Measurements from ENCODE around the gene PIP5K1B.

The PIP5K1B gene

DNA sequence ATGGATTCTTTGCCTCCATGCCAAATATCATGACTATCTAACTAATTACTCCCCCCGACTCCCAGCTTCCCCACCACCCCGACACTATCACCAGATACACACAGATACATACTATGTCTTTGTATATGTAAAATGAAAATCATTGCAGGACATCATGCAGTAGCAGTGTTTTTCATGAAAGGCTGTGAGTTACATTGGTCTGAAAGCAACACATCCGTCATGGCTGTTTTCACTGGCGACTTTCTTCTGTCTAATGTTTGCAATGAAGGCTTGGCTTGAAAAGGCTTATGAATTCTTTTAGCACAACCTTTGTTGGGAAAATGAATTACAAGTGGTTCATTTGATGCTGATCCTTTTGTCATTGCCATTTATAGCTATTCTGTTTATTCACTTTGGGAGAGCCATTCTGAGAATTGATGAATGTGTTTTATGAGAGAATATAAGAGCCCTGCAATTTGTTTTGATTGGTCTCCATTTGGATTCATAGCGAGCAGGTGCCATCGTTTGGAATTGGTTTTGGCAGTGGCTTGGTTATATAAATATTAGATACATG is 103.4 kb downstream of the PIP5K1B start:
- no peak for DNase-seq (ENCODE audit: low read depth in 2 of 2)

DNA sequence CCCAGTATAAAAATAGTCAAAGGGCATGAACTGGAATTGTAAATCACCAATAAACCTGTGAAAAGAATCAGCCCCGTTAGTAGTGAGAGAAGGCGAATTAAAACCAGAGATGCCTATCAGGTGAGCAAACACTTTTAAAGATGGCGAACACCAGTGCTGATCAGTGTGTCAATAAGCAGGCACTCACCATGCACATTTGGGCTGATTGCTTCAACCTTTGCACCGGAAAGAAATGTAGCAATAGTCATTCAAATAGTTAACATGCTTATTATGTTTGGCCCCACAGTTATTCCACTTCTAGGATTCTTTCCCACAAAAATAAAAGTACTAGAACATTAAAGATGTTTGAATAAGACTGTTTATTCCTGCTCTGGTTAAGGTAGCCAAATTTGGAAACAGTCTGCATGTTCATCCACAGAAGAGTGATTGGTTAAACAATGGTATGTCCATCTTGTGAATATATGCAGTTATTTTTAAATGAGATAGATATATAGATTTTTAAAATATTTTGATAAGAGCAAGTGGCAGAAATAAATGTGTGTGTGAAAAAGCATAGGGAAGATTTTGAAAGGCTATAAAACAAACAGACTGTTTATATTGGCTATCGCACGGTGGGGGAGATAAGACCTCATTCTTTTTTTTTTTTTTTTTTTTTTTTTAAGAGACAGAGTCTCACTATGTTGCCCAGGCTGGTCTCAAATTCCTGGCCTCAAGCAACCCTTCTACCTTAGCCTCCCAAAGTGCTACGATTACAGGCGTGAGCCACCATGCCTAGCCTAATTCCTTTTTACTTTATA is 112.2 kb downstream of the PIP5K1B start:
- no peak for DNase-seq (ENCODE audit: low read depth in 2 of 2)

DNA sequence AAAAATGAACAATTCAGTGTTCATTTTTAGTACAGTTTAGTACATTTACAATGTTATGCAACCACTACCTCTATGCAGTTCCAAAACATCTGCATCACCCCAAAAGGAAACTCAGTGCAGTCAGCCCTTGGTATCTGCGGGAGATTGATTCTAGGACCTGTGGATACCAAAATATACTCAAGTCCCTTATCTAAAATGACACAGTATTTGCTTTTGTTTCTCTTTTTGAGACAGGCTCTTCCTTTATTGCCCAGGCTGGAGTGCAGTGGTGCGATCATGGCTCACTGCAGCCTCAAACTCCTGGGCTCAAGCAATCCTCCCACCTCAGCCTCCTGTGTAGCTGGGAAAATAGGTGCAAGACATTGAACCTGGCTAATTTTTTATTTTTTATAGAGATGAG is 114.0 kb downstream of the PIP5K1B start:
- no peak for DNase-seq (ENCODE audit: low read depth in 2 of 2)

DNA sequence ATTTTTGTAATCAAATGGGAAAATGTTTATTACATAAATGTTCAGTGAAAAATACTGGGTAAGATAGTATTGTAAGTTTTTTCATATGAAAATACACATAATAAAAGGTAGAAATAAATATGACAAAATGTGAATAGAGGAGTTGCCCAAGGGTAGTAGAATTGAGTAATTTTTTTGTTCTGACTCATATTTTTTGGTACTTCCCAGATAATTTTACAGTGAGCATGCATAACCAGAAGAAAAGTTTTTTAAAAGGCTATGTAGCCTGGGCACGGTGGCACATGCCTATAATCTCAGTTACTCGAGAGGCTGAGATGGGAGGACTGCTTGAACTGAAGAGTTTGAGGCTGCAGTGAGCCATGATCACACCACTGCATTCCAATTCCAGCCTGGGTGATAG is 116.9 kb downstream of the PIP5K1B start:
- DNase-seq (ENCODE audit: low read depth in 2 of 2) = no peak

DNA sequence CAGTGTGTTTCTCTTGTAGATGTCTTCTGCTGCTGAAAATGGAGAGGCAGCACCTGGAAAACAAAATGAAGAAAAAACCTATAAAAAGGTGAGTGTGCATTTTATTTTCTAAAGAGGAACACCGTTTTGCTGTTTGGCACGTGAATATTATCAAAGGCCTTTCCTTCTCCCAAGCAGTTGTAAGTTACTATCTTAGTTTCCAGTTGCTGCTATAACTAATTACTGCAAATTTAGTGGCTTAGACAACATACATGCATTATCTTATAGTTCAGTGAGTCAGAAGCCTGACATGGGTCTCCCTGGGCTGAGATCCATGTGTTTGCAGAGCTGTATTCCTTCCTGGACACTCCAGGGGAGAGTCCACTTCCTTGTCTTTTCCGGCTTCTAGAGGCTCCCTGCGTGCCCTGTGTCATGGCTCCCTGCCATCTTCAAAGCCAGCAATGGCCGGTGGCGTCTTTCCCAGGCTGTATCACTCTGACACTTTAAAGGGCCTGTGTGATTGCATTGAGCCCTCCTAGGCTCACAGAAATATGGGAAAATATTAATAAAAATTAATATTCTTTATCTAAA is 117.6 kb downstream of the PIP5K1B start:
- DNase-seq (ENCODE audit: low read depth in 2 of 2) = no peak

DNA sequence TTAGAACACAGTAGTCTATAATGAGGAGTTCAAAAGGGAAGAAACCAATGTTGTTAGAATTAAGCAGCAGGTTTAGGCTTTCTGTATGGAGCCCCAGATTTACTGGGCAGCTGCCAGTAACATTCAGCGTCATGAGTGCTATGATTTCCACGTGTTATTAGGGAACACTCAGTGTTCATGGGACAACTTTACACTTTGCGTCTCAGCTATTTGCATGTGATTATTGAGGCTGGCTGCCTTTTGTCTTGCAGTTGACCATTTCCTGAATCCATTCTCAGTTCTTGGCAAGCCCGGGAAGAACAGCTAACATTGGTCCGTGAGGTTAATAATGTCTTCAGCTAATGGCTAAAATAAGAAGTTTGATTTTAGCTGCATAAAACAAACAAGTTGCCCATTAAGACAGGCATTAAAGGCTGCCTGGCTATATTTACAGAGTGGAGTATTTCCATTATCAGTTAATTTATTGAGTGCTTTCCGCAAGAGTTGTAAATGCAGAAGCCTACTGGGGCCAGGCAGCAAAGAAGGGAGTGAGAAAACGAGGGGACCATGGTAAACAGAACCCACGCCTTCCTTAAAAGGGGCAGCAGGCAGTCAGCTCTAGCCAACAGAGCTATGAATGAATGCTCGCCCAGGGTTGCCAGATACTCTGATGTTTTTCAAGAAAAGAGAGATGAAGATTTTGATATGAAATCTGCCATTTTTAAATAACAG is 120.9 kb downstream of the PIP5K1B start:
- DNase-seq (ENCODE audit: low read depth in 2 of 2) = no peak

DNA sequence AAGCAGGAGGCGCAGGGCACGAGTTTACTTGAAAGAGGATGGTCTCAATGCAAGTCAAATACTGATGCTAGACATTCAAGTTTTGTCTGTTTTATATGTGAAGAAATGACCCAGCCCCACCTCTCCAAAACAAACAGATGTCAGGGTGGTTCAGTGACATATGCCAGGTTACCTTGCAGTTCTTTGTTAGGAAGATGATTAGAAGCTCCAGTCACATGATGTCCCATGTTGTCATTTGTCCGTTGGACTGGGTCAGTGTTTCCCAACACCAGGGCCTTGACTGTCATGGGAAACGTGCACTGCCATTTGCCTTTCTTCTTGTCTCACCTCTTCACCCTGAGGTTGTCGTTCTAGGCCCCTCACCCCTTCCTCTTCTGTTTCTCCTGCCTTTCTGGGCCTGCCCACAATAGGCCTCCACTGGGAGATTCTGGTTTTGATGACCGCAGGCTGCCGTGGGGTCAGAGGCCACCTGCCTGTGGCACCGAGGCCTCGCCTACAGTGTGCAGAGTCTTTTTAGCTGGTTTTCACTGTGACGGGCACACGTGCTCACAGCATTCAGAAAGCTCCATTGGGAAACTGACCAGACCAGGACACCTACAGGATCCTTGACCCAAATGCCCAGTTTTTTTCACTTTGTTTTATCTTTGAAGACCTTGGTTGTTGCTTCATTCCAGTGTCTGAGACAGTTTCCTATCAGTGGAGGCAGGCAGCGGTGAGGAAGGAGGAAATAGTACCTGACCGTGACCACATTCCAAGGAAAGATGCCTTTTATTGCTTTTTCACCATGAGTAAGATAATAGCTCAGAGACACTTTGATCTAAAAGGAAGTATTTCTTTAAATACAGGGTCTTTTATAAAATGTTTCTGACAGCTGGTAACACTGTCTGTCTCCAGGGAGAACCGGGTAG is 123.1 kb downstream of the PIP5K1B start:
- DNase-seq (ENCODE audit: low read depth in 2 of 2) = no peak

DNA sequence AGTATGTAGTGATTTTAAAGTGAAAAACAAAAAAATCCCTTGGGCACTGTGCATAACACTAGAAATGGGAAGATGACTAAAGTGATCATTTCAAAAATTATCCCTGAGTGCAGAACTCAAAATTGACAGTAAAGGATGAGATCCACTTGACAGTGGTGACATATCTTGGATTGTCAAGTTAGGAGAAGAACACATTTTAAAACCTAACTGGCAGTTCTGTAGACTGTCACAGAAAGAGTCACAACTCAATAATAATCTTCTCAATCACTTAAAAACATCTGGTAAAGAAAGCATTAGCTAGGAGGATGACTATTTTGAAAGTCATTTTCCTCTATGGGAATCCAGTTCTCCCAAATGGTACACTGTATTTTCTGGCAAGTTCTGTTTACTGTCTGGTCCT is 127.1 kb downstream of the PIP5K1B start:
- no peak for DNase-seq (ENCODE audit: low read depth in 2 of 2)

DNA sequence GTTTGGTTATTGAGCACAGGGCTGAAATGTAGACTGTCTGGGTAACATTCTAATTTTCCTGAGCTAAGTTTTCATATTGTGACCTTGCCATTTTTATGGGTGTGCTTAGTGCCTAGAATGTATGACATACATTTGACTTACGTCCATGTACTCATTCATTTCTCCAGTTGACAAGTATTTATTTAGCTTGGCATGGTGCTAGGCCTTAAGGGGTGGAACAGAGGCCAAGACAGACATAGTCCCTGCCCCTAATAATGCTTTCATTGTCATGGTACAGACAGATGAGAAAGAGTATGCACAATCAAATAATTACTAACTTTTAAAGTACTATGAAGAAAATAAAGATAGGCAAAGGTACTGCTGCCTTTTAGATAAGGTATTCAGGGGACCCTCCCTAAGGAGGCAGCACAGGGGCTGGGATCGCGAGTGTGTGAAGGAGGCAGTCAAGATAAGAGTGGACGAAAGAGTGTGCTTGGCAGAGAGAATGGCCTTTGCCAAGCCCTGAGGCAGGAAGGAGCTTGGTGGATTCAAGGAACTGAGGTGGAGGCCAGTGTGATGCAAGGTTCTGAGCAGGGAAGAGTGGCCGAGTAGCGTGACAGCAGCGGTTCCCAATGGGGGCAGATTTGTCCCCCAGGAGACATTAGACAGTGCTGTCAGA is 128.0 kb downstream of the PIP5K1B start:
- no peak for DNase-seq (ENCODE audit: low read depth in 2 of 2)

DNA sequence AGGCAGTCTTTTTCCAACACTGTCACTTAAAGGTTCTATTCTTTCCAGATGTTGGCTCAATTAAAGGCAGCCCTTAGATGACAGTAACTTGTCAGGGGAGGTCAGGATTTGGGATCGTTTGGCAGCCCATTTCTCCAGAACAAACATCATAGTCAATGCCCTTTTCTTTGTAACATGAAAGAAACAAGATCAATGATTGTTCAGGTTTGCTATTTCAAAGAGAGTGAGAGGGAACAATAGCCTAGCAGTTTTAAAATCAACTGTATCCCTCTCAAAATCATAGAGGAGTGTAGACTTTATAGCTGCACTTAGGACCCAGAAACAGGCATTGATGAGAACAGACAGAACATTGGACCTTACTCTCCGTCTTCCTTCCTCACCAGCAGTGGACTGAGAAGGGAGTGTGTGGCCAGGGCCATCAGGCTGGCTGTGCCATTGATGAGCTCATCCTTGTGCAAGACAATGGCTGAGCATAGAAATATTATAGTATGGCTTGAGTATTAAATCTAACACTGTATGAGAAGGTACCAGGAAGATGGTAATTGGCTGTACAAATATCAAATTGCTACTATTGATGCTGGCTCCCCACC is 130.0 kb downstream of the PIP5K1B start:
- DNase-seq (ENCODE audit: low read depth in 2 of 2) = no peak

DNA sequence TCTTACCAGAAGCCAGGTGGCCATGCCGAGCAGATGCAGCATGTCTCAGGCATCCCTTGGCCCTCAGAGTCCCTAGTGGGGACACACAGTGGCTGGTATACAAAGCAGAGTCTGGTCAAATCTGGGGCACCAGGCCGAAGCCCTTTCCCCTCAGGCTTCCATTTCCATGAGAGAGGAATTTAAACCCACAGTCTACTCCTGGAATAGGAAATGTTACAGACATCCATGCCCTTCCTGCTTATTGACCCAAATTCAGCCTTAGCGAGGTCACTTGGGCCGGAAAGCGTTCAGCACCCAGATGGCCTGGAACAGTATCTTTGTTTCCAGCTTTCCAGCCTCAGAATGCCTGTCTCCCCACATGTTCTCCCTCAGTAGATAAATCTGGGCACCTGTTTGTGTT is 131.7 kb downstream of the PIP5K1B start:
- no peak for DNase-seq (ENCODE audit: low read depth in 2 of 2)

DNA sequence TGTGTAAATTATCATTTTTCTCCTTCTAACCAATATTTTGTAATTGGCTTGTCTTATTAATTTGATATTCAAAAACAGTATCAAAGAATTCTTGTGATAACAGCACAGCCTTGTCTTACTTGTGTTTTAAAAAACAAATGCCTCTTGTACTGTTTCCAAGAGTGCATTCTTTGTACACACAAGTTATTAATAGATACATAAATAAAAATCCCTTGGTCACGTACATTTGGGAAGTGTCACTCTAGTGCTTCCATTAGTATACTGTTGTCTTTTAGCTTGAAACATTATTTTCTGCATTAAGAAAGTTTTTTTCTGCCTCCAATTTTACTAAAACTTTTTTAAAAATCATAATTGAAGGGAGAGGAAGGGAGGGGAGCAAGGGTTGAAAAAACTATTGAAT is 133.2 kb downstream of the PIP5K1B start:
- DNase-seq (ENCODE audit: low read depth in 2 of 2) = no peak

DNA sequence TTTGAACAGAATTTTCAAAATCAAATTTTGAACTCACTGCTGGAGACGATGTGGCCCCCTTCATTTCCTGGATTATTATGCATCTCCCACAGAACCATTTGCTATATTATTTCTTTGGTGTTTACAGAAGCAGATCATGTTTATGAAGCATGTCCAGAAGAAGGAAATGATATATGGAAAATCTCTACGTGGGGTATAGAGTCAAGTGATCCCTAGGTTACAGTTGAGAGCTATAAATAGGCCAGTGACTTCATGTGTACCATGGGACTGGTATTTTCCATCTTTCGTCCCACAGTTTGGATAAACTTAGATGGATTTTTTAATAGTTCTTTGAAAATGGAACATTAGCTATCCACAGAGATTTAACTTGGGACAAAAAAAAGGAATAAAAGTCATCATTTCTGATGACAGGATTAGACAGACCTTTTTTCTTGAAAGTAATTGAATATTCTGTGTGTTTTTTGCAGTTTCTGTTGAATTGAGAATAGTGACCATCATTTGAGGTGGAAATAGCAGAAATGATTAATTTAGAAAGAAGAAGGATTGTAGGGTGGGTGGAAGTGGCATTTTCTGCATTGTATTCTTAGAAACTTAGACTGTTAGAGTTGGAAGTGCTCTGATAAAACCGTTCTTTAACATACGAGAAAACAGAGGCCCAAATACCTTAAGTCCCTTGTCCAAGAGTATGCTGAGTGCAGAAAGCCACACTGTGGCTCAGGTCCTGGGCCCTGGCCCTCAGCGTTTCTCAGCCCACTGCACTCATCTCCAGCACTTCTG is 136.4 kb downstream of the PIP5K1B start:
- DNase-seq (ENCODE audit: low read depth in 2 of 2) = no peak

DNA sequence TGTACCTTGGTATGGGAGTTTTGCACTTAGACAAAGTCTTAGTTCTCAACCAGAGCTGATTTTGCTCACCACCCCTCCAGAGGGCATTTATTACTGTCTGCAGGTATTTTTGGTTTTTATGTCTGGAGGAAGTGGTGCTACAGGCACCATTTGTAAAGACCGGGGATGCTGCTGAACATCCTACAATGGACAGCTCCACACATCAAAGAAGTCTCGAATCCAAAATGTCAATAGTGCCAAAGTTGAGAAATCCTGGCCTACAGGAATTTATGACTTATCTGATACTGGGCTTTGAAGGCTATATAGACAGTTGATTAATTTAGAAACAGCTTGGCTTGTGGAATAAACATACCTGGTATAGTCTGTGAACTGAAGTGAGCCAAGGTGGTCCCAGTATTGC is 137.5 kb downstream of the PIP5K1B start:
- DNase-seq (ENCODE audit: low read depth in 2 of 2) = no peak

DNA sequence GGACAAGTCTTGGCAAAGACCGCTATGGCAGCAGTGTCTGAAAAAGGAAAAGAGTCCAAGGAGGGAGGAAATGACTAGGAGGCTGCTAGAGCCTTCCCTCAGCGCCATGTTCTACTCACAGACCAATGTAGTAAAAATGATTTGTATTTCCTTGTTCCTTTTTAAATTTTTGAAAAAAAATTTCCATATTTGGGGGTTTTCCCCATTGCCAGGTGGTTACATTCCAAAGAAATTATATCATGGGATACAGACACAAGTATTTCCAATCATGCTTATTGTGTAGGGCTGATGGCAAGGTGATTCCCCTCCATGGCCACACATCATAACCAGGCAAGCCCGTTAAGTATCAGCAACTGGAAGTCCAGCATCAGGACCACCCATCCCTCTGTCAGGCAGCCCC is 138.2 kb downstream of the PIP5K1B start:
- no peak for DNase-seq (ENCODE audit: low read depth in 2 of 2)

DNA sequence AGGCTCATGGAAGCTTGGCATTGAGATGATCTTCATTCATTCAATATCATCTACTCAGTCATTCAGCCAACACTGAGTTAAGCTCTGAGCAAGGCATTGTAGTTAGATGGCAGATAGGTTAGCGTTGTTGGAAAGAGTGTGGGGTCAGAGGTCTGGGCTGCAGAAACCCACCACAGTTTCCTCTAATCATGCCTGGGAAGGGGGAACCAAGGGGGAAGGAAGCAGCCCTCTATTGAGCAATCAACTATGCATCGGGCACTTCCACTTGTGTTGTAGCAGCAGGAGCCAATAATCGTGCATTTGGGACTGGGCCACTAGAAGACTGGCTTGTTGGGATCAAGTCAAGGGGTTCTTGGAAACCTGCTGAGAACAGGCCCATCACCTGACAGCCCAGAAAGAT is 139.1 kb downstream of the PIP5K1B start:
- DNase-seq (ENCODE audit: low read depth in 2 of 2) = no peak

DNA sequence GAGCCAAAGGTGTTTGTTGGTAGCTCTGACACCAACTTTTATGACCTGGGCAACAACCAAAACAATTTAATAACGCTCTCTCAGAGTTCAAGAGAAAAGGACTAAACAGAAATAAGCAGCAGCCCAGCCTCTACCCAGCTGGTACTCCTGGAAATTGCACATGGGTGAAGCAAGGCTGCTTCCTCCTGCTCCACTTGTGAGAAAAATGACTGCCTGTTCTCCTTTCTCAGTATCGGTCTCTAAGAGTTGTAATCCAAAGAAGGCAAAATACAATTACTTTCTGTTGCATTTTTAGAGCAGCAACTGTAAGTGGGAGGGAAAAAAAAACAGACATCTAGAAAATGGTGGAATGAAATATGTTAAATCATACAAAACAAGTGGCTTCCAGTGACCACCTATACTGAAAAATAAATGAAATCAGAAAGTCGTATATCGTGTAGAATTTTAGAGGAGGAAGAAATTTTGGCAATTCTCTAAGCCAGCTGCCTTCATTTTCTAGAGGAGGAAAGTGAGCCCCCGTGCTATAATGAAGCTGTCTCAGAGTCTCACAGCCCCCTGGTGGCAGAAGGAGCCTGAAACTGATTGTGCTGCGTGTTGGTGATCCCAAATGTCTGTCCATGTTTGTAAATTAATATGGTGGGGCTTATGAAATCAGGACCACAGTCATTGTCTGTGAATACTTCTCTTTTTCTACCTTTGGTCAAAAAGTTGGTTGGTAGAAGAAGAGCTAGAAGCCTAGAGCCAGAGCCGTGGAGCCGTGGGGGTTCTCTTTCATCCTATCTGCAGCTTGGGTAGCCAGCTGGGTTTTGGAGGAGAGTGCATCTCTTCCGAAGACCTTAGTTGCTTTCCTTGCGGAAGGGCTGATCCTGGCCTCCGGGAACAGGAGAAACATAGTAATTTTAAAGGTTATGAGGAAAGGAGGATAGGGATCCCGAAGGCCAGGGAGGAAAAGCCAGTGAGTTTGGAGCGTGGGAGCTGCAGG is 139.9 kb downstream of the PIP5K1B start:
- peak in 1 of 2 experiments; percentile 4 for DNase-seq (ENCODE audit: low read depth in 2 of 2)

DNA sequence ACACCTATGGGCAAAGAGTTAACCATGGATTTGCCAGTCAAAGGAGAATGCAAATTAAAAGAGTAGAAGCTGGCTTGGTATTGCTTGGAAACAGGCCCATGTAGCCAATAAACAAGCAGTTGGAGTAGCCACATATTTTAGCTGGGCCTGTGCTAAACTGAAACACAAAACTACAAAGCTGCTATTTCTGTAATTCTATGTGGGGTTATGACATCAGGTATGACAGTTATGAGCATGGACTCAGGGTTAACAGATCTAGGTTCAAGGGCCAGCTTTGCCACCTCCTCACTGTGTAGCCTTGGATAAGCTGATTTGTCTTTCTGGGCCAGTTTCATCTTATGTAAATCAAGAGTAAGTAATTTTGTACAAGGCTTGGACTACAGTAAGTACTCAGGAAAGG is 142.7 kb downstream of the PIP5K1B start:
- DNase-seq (ENCODE audit: low read depth in 2 of 2) = no peak

DNA sequence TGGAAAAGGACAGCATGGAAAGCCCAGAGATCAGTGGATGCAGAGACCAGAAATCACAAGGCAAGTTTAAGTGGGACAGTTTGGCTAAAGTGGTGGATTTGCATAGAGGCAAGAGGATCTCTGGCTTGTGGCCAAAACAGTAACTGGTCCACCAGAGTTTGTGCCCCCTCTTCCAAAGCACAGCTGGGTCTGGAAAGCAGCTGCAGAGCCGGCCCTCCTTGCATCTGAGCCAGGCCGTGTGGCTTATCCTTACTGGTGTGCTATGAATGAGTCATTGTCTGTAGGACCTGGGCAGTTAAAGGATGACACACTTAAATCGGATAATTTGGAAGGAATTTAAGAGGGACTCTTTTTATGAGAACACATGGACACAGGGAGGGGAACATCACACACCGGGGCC is 146.6 kb downstream of the PIP5K1B start:
- no peak for DNase-seq (ENCODE audit: low read depth in 2 of 2)
